GM18858 (cell line): Measurements from ENCODE around the gene MBD6.

Source experiments
- ATAC-seq: cut with Tn5 transposase; IDR thresholded peaks from one replicate; pipeline ENCODE4 v1.9.1; 2021; ENCODE audit not compliant: unreplicated experiment

The MBD6 gene

GRCh38 chr12:57525615-57526383 lies 3.2 kb downstream of the MBD6 start:
- ATAC-seq, result no peak

- no peak for ATAC-seq
Measured at GRCh38 chr12:57526477-57527126, 4.0 kb downstream of the MBD6 start.

- ATAC-seq, result no peak
Measured at GRCh38 chr12:57527184-57527583, 4.6 kb downstream of the MBD6 start.

- ATAC-seq, result no peak
Measured at GRCh38 chr12:57528176-57528575, 5.6 kb downstream of the MBD6 start.

GRCh38 chr12:57528831-57529555 lies 6.4 kb downstream of the MBD6 start:
- no peak for ATAC-seq

- no peak for ATAC-seq
Measured at GRCh38 chr12:57529831-57530230, 7.2 kb downstream of the MBD6 start.

GRCh38 chr12:57530396-57531142 lies 7.9 kb downstream of the MBD6 start:
- ATAC-seq, result no peak

GRCh38 chr12:57531836-57532235 lies 9.2 kb downstream of the MBD6 start:
- ATAC-seq, result no peak

- ATAC-seq, result no peak
Measured at GRCh38 chr12:57533108-57533507, 10.5 kb downstream of the MBD6 start.

- no peak for ATAC-seq
Measured at GRCh38 chr12:57534250-57534649, 11.6 kb downstream of the MBD6 start.

GRCh38 chr12:57534991-57535543 lies 12.4 kb downstream of the MBD6 start:
- no peak for ATAC-seq

- no peak for ATAC-seq
Measured at GRCh38 chr12:57535764-57536596, 13.4 kb downstream of the MBD6 start.

GRCh38 chr12:57536597-57536942 lies 13.9 kb downstream of the MBD6 start:
- no peak for ATAC-seq

GRCh38 chr12:57539134-57539768 lies 16.6 kb downstream of the MBD6 start:
- ATAC-seq, result no peak

- no peak for ATAC-seq
Measured at GRCh38 chr12:57541001-57541400, 18.4 kb downstream of the MBD6 start.

GRCh38 chr12:57541717-57542116 lies 19.1 kb downstream of the MBD6 start:
- no peak for ATAC-seq

GRCh38 chr12:57543581-57543980 lies 21.0 kb downstream of the MBD6 start:
- ATAC-seq, result no peak

GRCh38 chr12:57545809-57546437 lies 23.3 kb downstream of the MBD6 start:
- no peak for ATAC-seq
